ENCODE data around the gene UBXN2A. TPM values are rescaled to one million over a fixed set of nuclear protein-coding genes. Genes with fewer than 3 reads are reported as not detected.
"Not testable (repeated sequence)": the region's sequence is repeated elsewhere in the genome, so short reads cannot be mapped to it uniquely, and the experiment has no call there.

Gene UBXN2A
- polyA plus RNA-seq, 3 donors: 2.0 to 6.8 (median 5.5) TPM

DNA sequence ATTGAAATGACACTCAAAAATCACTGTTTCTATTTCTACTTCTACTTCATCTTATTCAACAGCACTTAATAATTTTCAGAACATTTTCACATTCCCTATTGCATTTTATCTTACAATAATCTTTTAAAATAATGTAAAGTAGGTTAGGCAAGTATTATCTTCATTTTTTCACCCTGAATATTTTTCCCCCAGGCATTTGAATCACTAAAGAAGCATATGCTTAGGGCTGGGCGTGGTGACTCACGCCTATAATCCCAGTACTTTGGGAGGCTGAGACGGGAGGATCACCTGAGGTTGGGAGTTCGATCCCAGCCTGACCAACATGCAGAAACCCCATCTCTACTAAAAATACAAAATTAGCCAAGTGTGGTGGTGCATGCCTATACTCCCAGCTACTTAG is 100.2 kb downstream of the UBXN2A start:
- Histone ChIP-seq H3K4me3 (replicated peaks in 1 of 3; ENCODE audit: low read depth in 2 of 3, low read length in 3 of 3) (no peak overlapping the region), H3K27ac (ENCODE audit: low read depth in 1 of 2, low read length in 2 of 2) (no peak overlapping the region), H3K36me3 (replicated peaks in 1 of 2; ENCODE audit: control insufficient read depth in 1 of 2, insufficient read depth in 2 of 2, low read length in 2 of 2) (peaks cover 21 to 34% of the 10 kb centered on the region in 2 donors), H3K9me3 (replicated peaks in 1 of 2; ENCODE audit: control insufficient read depth in 1 of 2, insufficient read depth in 1 of 2, low read length in 2 of 2) (no peaks in the 10 kb centered on the region), H3K4me2 (replicated peaks; ENCODE audit: extremely low read depth, low read length, poor library complexity, severe bottlenecking) (no peak overlapping the region), H3K9ac (ENCODE audit: insufficient read depth, low read length, poor library complexity, severe bottlenecking) (no peak overlapping the region), H3K27me3 (ENCODE audit: control insufficient read depth in 2 of 2, insufficient read depth in 2 of 2, low read length in 2 of 2) (no peaks in the 10 kb centered on the region), H4K20me1 (ENCODE audit: insufficient read depth, low read length) (no peaks in the 10 kb centered on the region), H2AFZ (ENCODE audit: insufficient read depth, low read depth, low read length, poor library complexity, severe bottlenecking) (no peak overlapping the region), H3K79me2 (ENCODE audit: insufficient read depth, low read length) (no peaks in the 10 kb centered on the region), H3K4me1 (ENCODE audit: control insufficient read depth in 1 of 2, insufficient read depth in 2 of 2, low read length in 2 of 2) (no peaks in the 10 kb centered on the region)
- Mint-ChIP-seq H3K4me3 (no peak overlapping the region), H3K27me3 (ENCODE audit: low read depth in 3 of 3) (no peaks in the 10 kb centered on the region), H3K4me1 (peaks cover 1% of the 10 kb centered on the region), H3K36me3 (peaks cover 24 to 30% of the 10 kb centered on the region in 2 donors), H3K9me3 (no peaks in the 10 kb centered on the region), H3K27ac (no peak overlapping the region)
- intact Hi-C loops (cut with micrococcal nuclease): loop anchor here in 1 of 2 donors (10.0 kb wide), 1 partner anchor 96 kb away; the partner anchor contains the start of gene UBXN2A
- no CpG with 5 or more reads among the region's 4 CpGs for WGBS (ENCODE audit: insufficient coverage)
- TF ChIP-seq, protein P1, sequence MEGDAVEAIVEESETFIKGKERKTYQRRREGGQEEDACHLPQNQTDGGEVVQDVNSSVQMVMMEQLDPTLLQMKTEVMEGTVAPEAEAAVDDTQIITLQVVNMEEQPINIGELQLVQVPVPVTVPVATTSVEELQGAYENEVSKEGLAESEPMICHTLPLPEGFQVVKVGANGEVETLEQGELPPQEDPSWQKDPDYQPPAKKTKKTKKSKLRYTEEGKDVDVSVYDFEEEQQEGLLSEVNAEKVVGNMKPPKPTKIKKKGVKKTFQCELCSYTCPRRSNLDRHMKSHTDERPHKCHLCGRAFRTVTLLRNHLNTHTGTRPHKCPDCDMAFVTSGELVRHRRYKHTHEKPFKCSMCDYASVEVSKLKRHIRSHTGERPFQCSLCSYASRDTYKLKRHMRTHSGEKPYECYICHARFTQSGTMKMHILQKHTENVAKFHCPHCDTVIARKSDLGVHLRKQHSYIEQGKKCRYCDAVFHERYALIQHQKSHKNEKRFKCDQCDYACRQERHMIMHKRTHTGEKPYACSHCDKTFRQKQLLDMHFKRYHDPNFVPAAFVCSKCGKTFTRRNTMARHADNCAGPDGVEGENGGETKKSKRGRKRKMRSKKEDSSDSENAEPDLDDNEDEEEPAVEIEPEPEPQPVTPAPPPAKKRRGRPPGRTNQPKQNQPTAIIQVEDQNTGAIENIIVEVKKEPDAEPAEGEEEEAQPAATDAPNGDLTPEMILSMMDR (IDR thresholded peaks at IDR 0.05): no peak
- no peak for DNase-seq

DNA sequence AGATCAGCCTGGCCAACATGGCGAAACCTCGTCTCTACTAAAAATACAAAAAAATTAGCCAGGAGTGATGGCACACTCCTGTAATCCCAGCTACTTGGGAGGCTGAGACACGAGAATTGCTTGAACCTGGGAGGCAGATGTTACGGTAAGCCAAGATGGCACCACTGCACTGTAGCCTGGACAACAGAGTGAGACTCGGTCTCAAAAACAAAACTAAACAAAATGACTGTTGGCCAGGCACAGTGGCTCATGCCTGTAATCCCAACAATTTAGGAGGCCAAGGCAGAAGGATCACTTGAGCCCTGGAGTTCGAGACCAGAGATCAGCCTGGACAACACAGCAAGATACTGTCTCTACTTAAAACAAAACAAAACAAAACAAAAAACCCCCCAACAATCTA is 102.9 kb downstream of the UBXN2A start:
- H3K79me2 ChIP-seq (ENCODE audit: insufficient read depth, low read length); H3K27me3 ChIP-seq (ENCODE audit: control insufficient read depth in 2 of 2, insufficient read depth in 2 of 2, low read length in 2 of 2); H3K27ac Mint-ChIP-seq; H3K9me3 Mint-ChIP-seq; H2AFZ ChIP-seq (ENCODE audit: insufficient read depth, low read depth, low read length, poor library complexity, severe bottlenecking); H3K27ac ChIP-seq (ENCODE audit: low read depth in 1 of 2, low read length in 2 of 2); H3K9ac ChIP-seq (ENCODE audit: insufficient read depth, low read length, poor library complexity, severe bottlenecking); DNase-seq; H3K9me3 ChIP-seq (replicated peaks in 1 of 2; ENCODE audit: control insufficient read depth in 1 of 2, insufficient read depth in 1 of 2, low read length in 2 of 2); H3K4me3 Mint-ChIP-seq; H3K4me3 ChIP-seq (replicated peaks in 1 of 3; ENCODE audit: low read depth in 2 of 3, low read length in 3 of 3); H3K4me2 ChIP-seq (replicated peaks; ENCODE audit: extremely low read depth, low read length, poor library complexity, severe bottlenecking); H3K27me3 Mint-ChIP-seq (ENCODE audit: low read depth in 3 of 3); H4K20me1 ChIP-seq (ENCODE audit: insufficient read depth, low read length): not testable (repeated sequence)
- WGBS (ENCODE audit: insufficient coverage): 98% methylated on average over 5 of the region's 6 CpGs
- peaks cover 10 to 15% of the 10 kb centered on the region in 2 donors for H3K4me1 ChIP-seq (ENCODE audit: control insufficient read depth in 1 of 2, insufficient read depth in 2 of 2, low read length in 2 of 2)
- peaks cover 13 to 14% of the 10 kb centered on the region in 2 donors for H3K36me3 ChIP-seq (replicated peaks in 1 of 2; ENCODE audit: control insufficient read depth in 1 of 2, insufficient read depth in 2 of 2, low read length in 2 of 2)
- peaks cover 14 to 17% of the 10 kb centered on the region in 2 donors for H3K36me3 Mint-ChIP-seq
- intact Hi-C loops (cut with micrococcal nuclease): loop anchor here in 1 of 2 donors (10.0 kb wide), 1 partner anchor 98 kb away; the partner anchor contains the start of gene UBXN2A
- peaks cover 16% of the 10 kb centered on the region for H3K4me1 Mint-ChIP-seq

Data from CD14-positive monocyte (primary cell).